ENCODE data around the gene PTPRM.

Gene PTPRM

GRCh38 chr18:7686278-7686677, 119.2 kb downstream of the PTPRM start:
- Histone ChIP-seq H3K4me2 (ENCODE audit: low read depth, low read length, poor library complexity, severe bottlenecking) (no peak overlapping the region), H3K27ac (ENCODE audit: low read depth, low read length) (no peak overlapping the region), H3K4me3 (ENCODE audit: insufficient read depth, low read length, poor library complexity, severe bottlenecking) (no peak overlapping the region), H3K79me2 (ENCODE audit: insufficient read depth, low read length) (no peaks in the 10 kb centered on the region), H2AFZ (ENCODE audit: low read depth, low read length, severe bottlenecking) (no peak overlapping the region), H4K20me1 (ENCODE audit: low read depth, low read length) (no peaks in the 10 kb centered on the region), H3K27me3 (ENCODE audit: low read length) (no peaks in the 10 kb centered on the region), H3K9ac (ENCODE audit: low read length) (no peak overlapping the region), H3K36me3 (ENCODE audit: low read length) (no peaks in the 10 kb centered on the region), H3F3A (ENCODE audit: insufficient read depth) (no peaks in the 10 kb centered on the region), H3K9me3 (ENCODE audit: insufficient read depth, low read length) (no peaks in the 10 kb centered on the region), H3K9me2 (replicated peaks; ENCODE audit: insufficient read depth, low read length) (no peaks in the 10 kb centered on the region)
- TF ChIP-seq CTCF (IDR thresholded peaks at IDR 0.05; ENCODE audit: insufficient read depth, low read length, poor library complexity, severe bottlenecking) (no peak), EZH2phosphoT487 (conservative IDR thresholded peaks at IDR 0.05; ENCODE audit: low read length) (no peak)

GRCh38 chr18:7688580-7688979, 121.5 kb downstream of the PTPRM start:
- no peaks in the 10 kb centered on the region for H3F3A ChIP-seq (ENCODE audit: insufficient read depth)
- no peak for TF ChIP-seq EZH2phosphoT487 (conservative IDR thresholded peaks at IDR 0.05; ENCODE audit: low read length)
- no peak for TF ChIP-seq CTCF (IDR thresholded peaks at IDR 0.05; ENCODE audit: insufficient read depth, low read length, poor library complexity, severe bottlenecking)
- H3K79me2 ChIP-seq (ENCODE audit: insufficient read depth, low read length) = no peaks in the 10 kb centered on the region
- H4K20me1 ChIP-seq (ENCODE audit: low read depth, low read length) = no peaks in the 10 kb centered on the region
- H2AFZ ChIP-seq (ENCODE audit: low read depth, low read length, severe bottlenecking) = no peak overlapping the region
- no peak overlapping the region for H3K9ac ChIP-seq (ENCODE audit: low read length)
- no peaks in the 10 kb centered on the region for H3K27me3 ChIP-seq (ENCODE audit: low read length)
- H3K27ac ChIP-seq (ENCODE audit: low read depth, low read length) = no peak overlapping the region
- no peaks in the 10 kb centered on the region for H3K9me3 ChIP-seq (ENCODE audit: insufficient read depth, low read length)
- no peaks in the 10 kb centered on the region for H3K36me3 ChIP-seq (ENCODE audit: low read length)
- H3K4me3 ChIP-seq (ENCODE audit: insufficient read depth, low read length, poor library complexity, severe bottlenecking) = no peak overlapping the region
- H3K4me2 ChIP-seq (ENCODE audit: low read depth, low read length, poor library complexity, severe bottlenecking) = no peak overlapping the region
- no peaks in the 10 kb centered on the region for H3K9me2 ChIP-seq (replicated peaks; ENCODE audit: insufficient read depth, low read length)

GRCh38 chr18:7691206-7691605, 124.1 kb downstream of the PTPRM start:
- H3K9me2 ChIP-seq (replicated peaks; ENCODE audit: insufficient read depth, low read length) = no peaks in the 10 kb centered on the region
- no peak overlapping the region for H3K27ac ChIP-seq (ENCODE audit: low read depth, low read length)
- no peak overlapping the region for H3K9ac ChIP-seq (ENCODE audit: low read length)
- H3K4me3 ChIP-seq (ENCODE audit: insufficient read depth, low read length, poor library complexity, severe bottlenecking) = no peak overlapping the region
- H3K79me2 ChIP-seq (ENCODE audit: insufficient read depth, low read length) = no peaks in the 10 kb centered on the region
- H3F3A ChIP-seq (ENCODE audit: insufficient read depth) = no peaks in the 10 kb centered on the region
- no peaks in the 10 kb centered on the region for H3K27me3 ChIP-seq (ENCODE audit: low read length)
- no peaks in the 10 kb centered on the region for H4K20me1 ChIP-seq (ENCODE audit: low read depth, low read length)
- TF ChIP-seq EZH2phosphoT487 (conservative IDR thresholded peaks at IDR 0.05; ENCODE audit: low read length) (no peak), CTCF (IDR thresholded peaks at IDR 0.05; ENCODE audit: insufficient read depth, low read length, poor library complexity, severe bottlenecking) (no peak)
- H3K4me2 ChIP-seq (ENCODE audit: low read depth, low read length, poor library complexity, severe bottlenecking) = no peak overlapping the region
- no peak overlapping the region for H2AFZ ChIP-seq (ENCODE audit: low read depth, low read length, severe bottlenecking)
- H3K9me3 ChIP-seq (ENCODE audit: insufficient read depth, low read length) = no peaks in the 10 kb centered on the region
- H3K36me3 ChIP-seq (ENCODE audit: low read length) = no peaks in the 10 kb centered on the region

Data from SU-DHL-6 (cell line).